GM19043 (cell line): ENCODE measurements around the gene SLC7A10.

Experiments
- ATAC-seq: cut with Tn5 transposase; IDR thresholded peaks from one replicate; pipeline ENCODE4 v1.9.1; 2021; ENCODE audit warnings: low read depth; ENCODE audit not compliant: unreplicated experiment

SLC7A10 gene

DNA sequence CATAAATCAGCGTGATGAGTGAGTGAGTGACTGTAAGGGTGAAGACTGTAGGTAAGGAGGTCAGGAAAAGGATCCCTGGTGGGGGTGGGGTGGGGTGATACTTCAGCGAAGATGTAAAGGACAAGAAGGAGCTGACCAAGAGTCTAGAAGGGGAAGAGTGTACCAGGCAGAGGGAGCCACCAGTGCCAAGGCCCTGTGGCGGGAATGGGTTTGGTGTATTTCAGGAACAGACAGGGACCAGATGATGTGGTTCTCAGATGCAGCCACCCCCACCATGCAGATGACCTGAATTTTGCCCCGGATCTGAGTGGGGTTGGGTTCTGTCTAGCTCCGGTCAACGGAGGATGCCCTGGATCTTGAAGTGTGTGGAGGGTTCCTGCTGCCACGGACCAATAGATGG is 30.1 kb upstream of the SLC7A10 start:
- ATAC-seq: no peak

DNA sequence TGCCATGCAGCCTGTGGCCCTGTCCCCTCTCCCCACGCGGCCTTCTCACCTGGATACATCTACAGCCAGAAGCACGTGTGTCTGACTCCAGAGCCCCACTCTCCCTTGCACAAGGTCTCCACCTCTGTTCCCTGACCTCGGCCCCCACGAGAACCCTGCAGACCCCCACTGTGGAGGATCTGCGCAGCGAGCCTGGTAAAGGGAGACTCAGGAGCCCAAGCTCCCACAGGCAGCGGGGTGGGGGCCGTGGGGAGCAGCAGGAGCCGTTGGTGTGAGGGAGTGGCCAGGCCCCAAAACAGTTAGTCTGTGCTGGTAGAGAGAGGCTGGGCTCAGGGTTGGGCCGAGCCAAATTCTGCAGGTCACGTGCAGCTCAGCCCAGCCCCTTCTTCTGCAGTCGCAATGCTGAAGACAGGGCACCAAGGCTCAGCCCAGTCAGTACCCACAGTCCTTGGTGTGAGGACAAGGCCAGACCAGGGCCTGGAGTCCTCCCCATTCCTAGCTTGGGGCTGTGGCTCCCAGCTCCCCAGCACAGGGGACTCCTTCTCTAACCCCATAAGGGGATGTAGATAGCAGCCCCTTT is 28.7 kb upstream of the SLC7A10 start:
- no peak for ATAC-seq

- ATAC-seq: no peak
Observed at GRCh38 chr19:33252971-33253370, 27.3 kb upstream of the SLC7A10 start.

DNA sequence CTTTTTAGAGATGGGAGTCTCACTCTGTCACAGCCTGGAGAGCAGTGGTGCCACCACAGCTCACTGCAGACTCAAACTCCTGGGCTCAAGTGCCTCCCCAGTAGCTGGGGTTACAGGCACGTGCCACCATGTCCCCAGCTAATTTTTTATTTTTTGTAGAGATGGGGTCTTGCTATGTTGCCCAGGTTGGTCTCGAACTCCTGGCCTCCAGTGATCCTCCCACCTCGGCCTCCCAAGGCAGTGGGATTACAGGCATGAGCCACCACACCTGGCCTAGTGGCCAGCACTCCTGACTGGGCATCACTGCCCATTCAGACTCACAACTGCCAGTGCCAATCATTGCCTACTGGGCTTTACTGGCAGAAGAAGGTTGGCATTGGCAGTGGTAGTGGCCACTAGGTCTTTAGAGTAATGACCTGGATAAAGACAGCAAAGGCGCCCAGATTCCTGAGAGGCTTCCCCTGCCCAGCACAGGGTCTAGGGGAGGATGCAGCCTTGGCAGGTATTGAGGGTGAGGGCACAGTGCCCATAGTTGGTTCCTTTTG is 26.8 kb upstream of the SLC7A10 start:
- ATAC-seq: no peak

GRCh38 chr19:33251526-33252090 is 26.0 kb upstream of the SLC7A10 start:
- ATAC-seq: no peak

DNA sequence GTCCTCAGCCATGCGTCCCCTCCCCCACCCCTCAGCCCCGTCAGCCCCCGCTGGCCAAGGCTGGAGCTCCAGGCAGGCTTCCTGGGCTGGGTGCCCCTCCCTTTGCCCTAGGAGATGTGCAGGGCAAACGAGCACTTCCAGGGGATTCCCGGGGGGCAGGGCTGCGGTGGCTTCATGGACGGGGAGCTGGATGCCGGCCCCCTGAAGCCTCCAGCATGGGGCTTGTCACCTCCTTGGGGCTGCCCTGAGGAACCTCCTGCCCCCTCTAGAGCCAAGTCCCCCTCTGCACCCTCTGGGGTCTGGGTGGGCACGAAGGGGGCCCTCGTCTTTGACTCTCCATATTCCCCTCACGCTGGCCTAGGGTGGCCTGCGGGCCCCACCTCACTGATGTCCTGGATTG is 25.4 kb upstream of the SLC7A10 start:
- no peak for ATAC-seq

GRCh38 chr19:33250500-33250899 is 24.9 kb upstream of the SLC7A10 start:
- ATAC-seq: no peak

GRCh38 chr19:33249740-33250366 is 24.2 kb upstream of the SLC7A10 start:
- no peak for ATAC-seq

GRCh38 chr19:33248954-33249613 is 23.4 kb upstream of the SLC7A10 start:
- ATAC-seq: no peak

- no peak for ATAC-seq
Observed at GRCh38 chr19:33248553-33248953, 22.9 kb upstream of the SLC7A10 start.

- no peak for ATAC-seq
Observed at GRCh38 chr19:33248104-33248503, 22.5 kb upstream of the SLC7A10 start.

- no peak for ATAC-seq
Observed at GRCh38 chr19:33247441-33247819, 21.8 kb upstream of the SLC7A10 start.

GRCh38 chr19:33246709-33247440 is 21.2 kb upstream of the SLC7A10 start:
- no peak for ATAC-seq

GRCh38 chr19:33245948-33246708 is 20.5 kb upstream of the SLC7A10 start:
- no peak for ATAC-seq

GRCh38 chr19:33242911-33243310 is 17.3 kb upstream of the SLC7A10 start:
- ATAC-seq: no peak

- ATAC-seq: no peak
Observed at GRCh38 chr19:33242131-33242530, 16.5 kb upstream of the SLC7A10 start.

- ATAC-seq: no peak
Observed at GRCh38 chr19:33241530-33242101, 16.0 kb upstream of the SLC7A10 start.

- no peak for ATAC-seq
Observed at GRCh38 chr19:33241091-33241529, 15.5 kb upstream of the SLC7A10 start.

- ATAC-seq: no peak
Observed at GRCh38 chr19:33240181-33240771, 14.6 kb upstream of the SLC7A10 start.
